Activated naive CD4-positive, alpha-beta T cell treated with anti-CD3 and anti-CD28 coated beads, Interleukin-2, amount 10 ng/mL, durations not matched to agents 7 days and 5 days (primary cell): ENCODE measurements around the gene TSC1.

Source experiments
- CTCF ChIA-PET: fragments of 350-600 bp; sonication (Branson Sonifier 250); formaldehyde crosslinking; loops from one replicate; lab custom pipeline; 2021; ENCODE audit warnings: antibody characterized with exemption; lab: Charles Lee
- DNase-seq: peaks from one replicate; pipeline ENCODE4 v3.0.0-alpha.2; 2020
- H3K27ac Mint-ChIP-seq: one replicate; pipeline ENCODE4 v1.8.0; 2021; ENCODE audit warnings: mild to moderate bottlenecking, moderate library complexity, mixed read lengths
- H3K27me3 Mint-ChIP-seq: one replicate; pipeline ENCODE4 v1.8.0; 2021; ENCODE audit warnings: mild to moderate bottlenecking, mixed read lengths
- H3K36me3 Mint-ChIP-seq: one replicate; pipeline ENCODE4 v1.8.0; 2021; ENCODE audit warnings: mixed read lengths
- H3K4me1 Mint-ChIP-seq: one replicate; pipeline ENCODE4 v1.8.0; 2021; ENCODE audit warnings: mixed read lengths
- H3K4me3 Mint-ChIP-seq: one replicate; pipeline ENCODE4 v1.8.0; 2021; ENCODE audit warnings: mild to moderate bottlenecking, moderate library complexity, mixed read lengths
- H3K9me3 Mint-ChIP-seq: one replicate; pipeline ENCODE4 v1.8.0; 2021; ENCODE audit warnings: mixed read lengths

The TSC1 gene

DNA sequence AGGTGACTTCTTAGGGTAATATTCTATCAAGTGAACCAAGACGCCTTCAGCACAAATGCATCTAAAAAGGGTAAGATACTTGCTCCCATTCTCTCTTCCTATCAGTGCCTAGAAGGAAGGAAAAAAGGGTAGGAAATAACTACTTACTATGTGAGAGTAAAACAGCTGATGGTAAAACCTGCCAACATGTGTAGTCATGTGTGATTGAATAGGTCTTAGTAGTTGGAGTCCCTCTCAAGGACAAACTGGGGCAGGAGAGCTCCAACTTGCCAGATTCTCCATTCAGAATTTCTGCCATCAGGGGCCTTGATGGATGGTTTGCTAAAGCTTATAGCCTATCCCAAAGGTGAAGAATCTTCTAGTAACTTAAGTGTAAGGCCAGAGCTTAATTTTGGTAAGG is 5.2 kb downstream of the TSC1 start:
- no peak for DNase-seq
- no peaks in the 10 kb centered on the region for H3K27me3 Mint-ChIP-seq
- no peak overlapping the region for H3K4me3 Mint-ChIP-seq
- no peaks in the 10 kb centered on the region for H3K9me3 Mint-ChIP-seq
- H3K27ac Mint-ChIP-seq: no peak overlapping the region
- peaks cover 2% of the 10 kb centered on the region for H3K36me3 Mint-ChIP-seq
- CTCF ChIA-PET: no interaction called here
- peaks cover 16% of the 10 kb centered on the region for H3K4me1 Mint-ChIP-seq

- peaks cover 3% of the 10 kb centered on the region for H3K4me1 Mint-ChIP-seq
- H3K27ac Mint-ChIP-seq: no peak overlapping the region
- H3K4me3 Mint-ChIP-seq: no peak overlapping the region
- H3K9me3 Mint-ChIP-seq: no peaks in the 10 kb centered on the region
- no peaks in the 10 kb centered on the region for H3K27me3 Mint-ChIP-seq
- DNase-seq: no peak
- CTCF ChIA-PET: no interaction called here
- H3K36me3 Mint-ChIP-seq: peaks cover 5% of the 10 kb centered on the region
These were observed 6.9 kb downstream of the TSC1 start for GRCh38 chr9:132937463-132937901.

- no peaks in the 10 kb centered on the region for H3K9me3 Mint-ChIP-seq
- CTCF ChIA-PET: interaction anchor here (1.5 kb wide), 1 partner anchor 9 kb away, joined by 4 read pairs; the partner anchor contains the start of gene TSC1
- no peaks in the 10 kb centered on the region for H3K27me3 Mint-ChIP-seq
- no peaks in the 10 kb centered on the region for H3K4me1 Mint-ChIP-seq
- peaks cover 14% of the 10 kb centered on the region for H3K36me3 Mint-ChIP-seq
- DNase-seq: no peak
- H3K4me3 Mint-ChIP-seq: no peak overlapping the region
- H3K27ac Mint-ChIP-seq: no peak overlapping the region
These were observed 9.4 kb downstream of the TSC1 start for GRCh38 chr9:132935026-132935425.

DNA sequence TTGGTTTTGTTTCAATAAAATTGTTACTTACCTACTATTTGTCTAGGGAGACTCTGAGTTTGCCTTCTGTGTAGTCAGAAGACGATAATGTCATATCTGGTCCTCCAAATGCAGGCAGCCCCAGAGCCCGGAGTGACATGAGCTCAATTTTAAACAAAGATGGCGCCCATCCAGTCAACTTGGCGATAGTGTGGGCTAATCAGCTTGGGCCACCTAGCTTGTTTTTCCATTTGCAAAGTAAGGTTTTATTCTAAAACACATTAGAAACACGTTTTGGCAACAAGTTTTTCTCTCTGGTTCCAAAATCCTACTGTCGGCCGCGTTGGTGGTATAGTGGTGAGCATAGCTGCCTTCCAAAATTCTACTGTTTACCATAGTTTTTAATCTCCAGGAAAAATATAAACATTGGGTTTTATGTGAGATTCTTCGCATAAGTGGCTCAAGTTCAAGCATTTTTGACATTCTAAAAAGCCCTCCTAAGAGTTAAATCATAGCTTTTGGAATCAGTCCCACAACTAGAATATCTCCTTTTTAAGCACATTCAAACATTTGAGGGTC is 13.2 kb downstream of the TSC1 start:
- peaks cover 27% of the 10 kb centered on the region for H3K36me3 Mint-ChIP-seq
- H3K9me3 Mint-ChIP-seq: no peaks in the 10 kb centered on the region
- CTCF ChIA-PET: interaction anchor here (0.6 kb wide), 1 partner anchor 21 kb away, joined by 4 read pairs; no protein-coding TSS in a partner anchor

DNA sequence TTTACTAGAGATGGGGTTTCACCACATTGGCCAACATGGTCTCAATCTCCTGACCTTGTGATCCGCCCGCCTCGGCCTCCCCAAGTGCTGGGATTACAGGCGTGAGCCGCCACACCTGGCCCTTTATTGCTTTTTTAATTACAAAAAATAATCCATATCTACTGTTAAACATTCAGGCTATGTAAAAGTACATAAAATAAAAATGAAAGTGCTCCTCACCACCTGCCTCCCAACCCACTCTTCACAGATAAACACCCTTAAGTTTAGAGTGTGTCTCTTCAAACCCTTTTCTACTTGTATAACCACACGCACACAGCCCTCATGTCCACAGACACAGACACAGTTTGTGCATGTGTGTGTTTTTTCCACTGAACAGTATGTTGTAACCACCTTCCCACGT is 16.7 kb downstream of the TSC1 start:
- H3K27me3 Mint-ChIP-seq: no peaks in the 10 kb centered on the region
- DNase-seq: no peak
- no peak overlapping the region for H3K27ac Mint-ChIP-seq
- peaks cover 39% of the 10 kb centered on the region for H3K36me3 Mint-ChIP-seq
- CTCF ChIA-PET: no interaction called here
- no peaks in the 10 kb centered on the region for H3K9me3 Mint-ChIP-seq
- no peaks in the 10 kb centered on the region for H3K4me1 Mint-ChIP-seq
- no peak overlapping the region for H3K4me3 Mint-ChIP-seq

More for the DNA sequence above, 13.2 kb downstream of the TSC1 start:
- Mint-ChIP-seq H3K27ac (no peak overlapping the region), H3K4me1 (no peaks in the 10 kb centered on the region), H3K4me3 (no peak overlapping the region), H3K27me3 (no peaks in the 10 kb centered on the region)
- no peak for DNase-seq

GRCh38 chr9:132923346-132923902 is 21.0 kb downstream of the TSC1 start:
- CTCF ChIA-PET: no interaction called here
- Mint-ChIP-seq H3K27ac (no peak overlapping the region), H3K27me3 (no peaks in the 10 kb centered on the region), H3K4me3 (no peak overlapping the region), H3K9me3 (no peaks in the 10 kb centered on the region), H3K36me3 (peaks cover 42% of the 10 kb centered on the region), H3K4me1 (no peaks in the 10 kb centered on the region)
- no peak for DNase-seq

- Mint-ChIP-seq H3K4me1 (no peaks in the 10 kb centered on the region), H3K36me3 (peaks cover 44% of the 10 kb centered on the region), H3K27me3 (no peaks in the 10 kb centered on the region), H3K27ac (no peak overlapping the region), H3K9me3 (no peaks in the 10 kb centered on the region), H3K4me3 (no peak overlapping the region)
- no peak for DNase-seq
- CTCF ChIA-PET: interaction anchor here (1.6 kb wide), 1 partner anchor 18 kb away, joined by 3 read pairs; no protein-coding TSS in a partner anchor
These were observed 24.7 kb downstream of the TSC1 start for GRCh38 chr9:132919614-132920268.

DNA sequence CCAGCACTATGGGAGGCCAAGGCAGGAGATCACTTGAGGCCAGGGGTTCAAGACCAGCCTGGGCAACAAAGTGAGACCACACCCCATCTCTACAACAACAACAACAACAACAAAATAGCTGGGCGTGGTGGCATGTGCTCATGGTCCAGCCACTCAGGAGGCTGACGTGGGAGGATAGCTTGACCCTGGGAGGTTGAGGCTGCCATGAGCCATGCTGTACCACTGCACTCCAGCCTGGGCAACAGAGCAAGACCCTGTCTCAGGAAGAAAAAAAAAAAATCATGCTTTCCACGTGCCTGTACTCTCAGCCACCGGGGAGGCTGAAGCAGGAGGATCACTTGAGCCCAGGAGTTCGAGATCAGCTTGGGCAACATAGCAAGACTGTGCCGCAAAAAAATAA is 29.5 kb downstream of the TSC1 start:
- Mint-ChIP-seq H3K4me3 (no peak overlapping the region), H3K4me1 (no peaks in the 10 kb centered on the region), H3K36me3 (peaks cover 31% of the 10 kb centered on the region), H3K9me3 (no peaks in the 10 kb centered on the region), H3K27me3 (no peaks in the 10 kb centered on the region), H3K27ac (no peak overlapping the region)
- no peak for DNase-seq
- CTCF ChIA-PET: no interaction called here

- no peak overlapping the region for H3K4me3 Mint-ChIP-seq
- H3K4me1 Mint-ChIP-seq: peaks cover 14% of the 10 kb centered on the region
- DNase-seq: no peak
- H3K9me3 Mint-ChIP-seq: no peaks in the 10 kb centered on the region
- H3K36me3 Mint-ChIP-seq: peaks cover 23% of the 10 kb centered on the region
- CTCF ChIA-PET: interaction anchor here (2.2 kb wide), 1 partner anchor 9 kb away, joined by 6 read pairs; no protein-coding TSS in a partner anchor
- no peak overlapping the region for H3K27ac Mint-ChIP-seq
- no peaks in the 10 kb centered on the region for H3K27me3 Mint-ChIP-seq
These were observed 32.3 kb downstream of the TSC1 start for GRCh38 chr9:132912131-132912530.

DNA sequence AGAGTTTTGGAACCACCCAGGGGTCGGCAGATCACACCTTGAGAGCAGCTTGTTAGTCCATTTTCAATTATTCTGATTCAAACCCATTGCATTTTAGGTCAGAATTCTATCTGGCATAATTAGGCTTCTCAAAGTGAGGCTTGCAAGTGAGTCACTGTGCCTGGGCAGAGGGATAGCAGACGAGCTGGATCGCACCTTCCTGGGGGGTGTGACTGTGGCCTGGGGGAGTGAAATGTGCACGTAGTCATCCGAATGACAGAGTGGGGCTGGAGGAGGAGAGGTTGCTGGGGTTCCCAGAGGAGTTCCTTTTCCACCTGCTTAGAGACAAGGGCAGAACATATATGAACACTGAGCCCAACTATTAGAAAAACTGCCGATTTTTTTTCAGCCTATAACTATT is 34.0 kb downstream of the TSC1 start:
- no peak overlapping the region for H3K27ac Mint-ChIP-seq
- no peaks in the 10 kb centered on the region for H3K9me3 Mint-ChIP-seq
- H3K4me3 Mint-ChIP-seq: no peak overlapping the region
- H3K36me3 Mint-ChIP-seq: peaks cover 17% of the 10 kb centered on the region
- CTCF ChIA-PET: interaction anchor here (1.0 to 1.1 kb wide), 2 partner anchors 10 to 21 kb away, joined by 3 to 4 read pairs; no protein-coding TSS in a partner anchor
- DNase-seq: no peak
- peaks cover 14% of the 10 kb centered on the region for H3K4me1 Mint-ChIP-seq
- no peaks in the 10 kb centered on the region for H3K27me3 Mint-ChIP-seq

- no peak overlapping the region for H3K27ac Mint-ChIP-seq
- no peak for DNase-seq
- H3K4me1 Mint-ChIP-seq: peaks cover 14% of the 10 kb centered on the region
- CTCF ChIA-PET: interaction anchor here (1.0 to 1.4 kb wide), 2 partner anchors 9 to 22 kb away, joined by 4 to 11 read pairs; no protein-coding TSS in a partner anchor
- no peak overlapping the region for H3K4me3 Mint-ChIP-seq
- H3K9me3 Mint-ChIP-seq: no peaks in the 10 kb centered on the region
- H3K36me3 Mint-ChIP-seq: peaks cover 13% of the 10 kb centered on the region
- no peaks in the 10 kb centered on the region for H3K27me3 Mint-ChIP-seq
These were observed 35.1 kb downstream of the TSC1 start for GRCh38 chr9:132909311-132909710.

DNA sequence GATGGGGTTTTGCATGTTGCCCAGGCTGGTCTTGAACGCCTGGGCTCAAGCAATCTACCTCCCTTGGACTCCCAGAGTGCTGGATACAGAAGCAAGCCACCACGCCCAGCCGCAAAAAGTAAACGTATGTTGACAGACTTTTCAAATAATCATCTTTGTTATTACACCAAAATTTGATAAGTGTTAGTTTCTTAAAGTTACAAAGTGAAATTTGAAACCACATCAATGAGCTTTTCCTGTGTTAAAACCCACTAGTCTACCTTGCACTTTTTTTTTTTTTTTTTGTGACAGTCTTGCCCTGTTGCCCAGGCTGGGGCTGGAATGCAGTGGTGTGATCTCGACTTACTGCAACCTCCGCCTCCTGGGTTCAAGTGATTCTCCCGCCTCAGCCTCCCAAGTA is 35.8 kb downstream of the TSC1 start:
- DNase-seq: no peak
- Mint-ChIP-seq H3K27me3 (no peaks in the 10 kb centered on the region), H3K9me3 (no peaks in the 10 kb centered on the region), H3K27ac (no peak overlapping the region), H3K36me3 (peaks cover 17% of the 10 kb centered on the region), H3K4me3 (no peak overlapping the region), H3K4me1 (peaks cover 14% of the 10 kb centered on the region)
- CTCF ChIA-PET: interaction anchor here (1.4 to 1.6 kb wide), 2 partner anchors 8 to 10 kb away, joined by 3 to 11 read pairs; no protein-coding TSS in a partner anchor

GRCh38 chr9:132905726-132906125 is 38.7 kb downstream of the TSC1 start:
- Mint-ChIP-seq H3K4me3 (no peak overlapping the region), H3K4me1 (peaks cover 14% of the 10 kb centered on the region), H3K27ac (no peak overlapping the region), H3K36me3 (peaks cover 17% of the 10 kb centered on the region), H3K9me3 (no peaks in the 10 kb centered on the region), H3K27me3 (no peaks in the 10 kb centered on the region)
- DNase-seq: no peak
- CTCF ChIA-PET: interaction anchor here (2.1 kb wide), 1 partner anchor 57 kb away, joined by 5 read pairs; no protein-coding TSS in a partner anchor
